ENCODE data around the gene ERC1.

ERC1 gene

GRCh38 chr12:1494856-1495255, 503.8 kb downstream of the ERC1 start:
- Histone ChIP-seq H3K9ac (ENCODE audit: low read length) (no peak overlapping the region), H3K4me3 (ENCODE audit: low read length) (no peak overlapping the region), H4K20me1 (ENCODE audit: insufficient read depth, low read length) (no peaks in the 10 kb centered on the region), H3K4me1 (ENCODE audit: low read length) (no peaks in the 10 kb centered on the region), H3K79me2 (ENCODE audit: low read length) (no peaks in the 10 kb centered on the region), H3K9me3 (replicated peaks; ENCODE audit: insufficient read depth, low read length) (no peaks in the 10 kb centered on the region), H3F3A (ENCODE audit: insufficient read depth, low read length) (no peaks in the 10 kb centered on the region), H3K27me3 (replicated peaks; ENCODE audit: insufficient read depth, low read length) (no peaks in the 10 kb centered on the region), H2AFZ (ENCODE audit: low read length) (no peak overlapping the region), H3K36me3 (replicated peaks; ENCODE audit: insufficient read depth, low read length) (no peaks in the 10 kb centered on the region), H3K4me2 (ENCODE audit: low read depth, low read length) (no peak overlapping the region), H3K27ac (ENCODE audit: low read length) (no peak overlapping the region), H3K9me2 (replicated peaks; ENCODE audit: insufficient read depth, low read length) (no peaks in the 10 kb centered on the region)
- TF ChIP-seq CTCF (IDR thresholded peaks at IDR 0.05; ENCODE audit: low read length) (no peak), EZH2phosphoT487 (IDR thresholded peaks at IDR 0.05; ENCODE audit: low read length) (no peak), EZH2 (optimal IDR thresholded peaks at IDR 0.05; ENCODE audit: low read depth, low read length) (no peak)
- no peak for DNase-seq

- Histone ChIP-seq H3K4me1 (ENCODE audit: low read length) (no peaks in the 10 kb centered on the region), H3F3A (ENCODE audit: insufficient read depth, low read length) (no peaks in the 10 kb centered on the region), H3K9ac (ENCODE audit: low read length) (no peak overlapping the region), H4K20me1 (ENCODE audit: insufficient read depth, low read length) (no peaks in the 10 kb centered on the region), H3K27me3 (replicated peaks; ENCODE audit: insufficient read depth, low read length) (no peaks in the 10 kb centered on the region), H2AFZ (ENCODE audit: low read length) (no peak overlapping the region), H3K4me2 (ENCODE audit: low read depth, low read length) (no peak overlapping the region), H3K27ac (ENCODE audit: low read length) (no peak overlapping the region), H3K9me3 (replicated peaks; ENCODE audit: insufficient read depth, low read length) (no peaks in the 10 kb centered on the region), H3K4me3 (ENCODE audit: low read length) (no peak overlapping the region), H3K9me2 (replicated peaks; ENCODE audit: insufficient read depth, low read length) (no peaks in the 10 kb centered on the region), H3K79me2 (ENCODE audit: low read length) (no peaks in the 10 kb centered on the region), H3K36me3 (replicated peaks; ENCODE audit: insufficient read depth, low read length) (no peaks in the 10 kb centered on the region)
- no peak for TF ChIP-seq EZH2phosphoT487 (IDR thresholded peaks at IDR 0.05; ENCODE audit: low read length)
- TF ChIP-seq CTCF (IDR thresholded peaks at IDR 0.05; ENCODE audit: low read length), result no peak
- TF ChIP-seq EZH2 (optimal IDR thresholded peaks at IDR 0.05; ENCODE audit: low read depth, low read length), result no peak
- no peak for DNase-seq
Measured at GRCh38 chr12:1496162-1496900, 505.3 kb downstream of the ERC1 start.

GRCh38 chr12:1497161-1497560, 506.1 kb downstream of the ERC1 start:
- Histone ChIP-seq H3K79me2 (ENCODE audit: low read length) (no peaks in the 10 kb centered on the region), H3K4me3 (ENCODE audit: low read length) (no peak overlapping the region), H3K36me3 (replicated peaks; ENCODE audit: insufficient read depth, low read length) (no peaks in the 10 kb centered on the region), H3K4me1 (ENCODE audit: low read length) (no peaks in the 10 kb centered on the region), H3K27ac (ENCODE audit: low read length) (no peak overlapping the region), H3F3A (ENCODE audit: insufficient read depth, low read length) (no peaks in the 10 kb centered on the region), H3K27me3 (replicated peaks; ENCODE audit: insufficient read depth, low read length) (no peaks in the 10 kb centered on the region), H3K4me2 (ENCODE audit: low read depth, low read length) (no peak overlapping the region), H2AFZ (ENCODE audit: low read length) (no peak overlapping the region), H3K9ac (ENCODE audit: low read length) (no peak overlapping the region), H4K20me1 (ENCODE audit: insufficient read depth, low read length) (no peaks in the 10 kb centered on the region), H3K9me3 (replicated peaks; ENCODE audit: insufficient read depth, low read length) (no peaks in the 10 kb centered on the region), H3K9me2 (replicated peaks; ENCODE audit: insufficient read depth, low read length) (no peaks in the 10 kb centered on the region)
- no peak for TF ChIP-seq EZH2 (optimal IDR thresholded peaks at IDR 0.05; ENCODE audit: low read depth, low read length)
- TF ChIP-seq CTCF (IDR thresholded peaks at IDR 0.05; ENCODE audit: low read length), result no peak
- TF ChIP-seq EZH2phosphoT487 (IDR thresholded peaks at IDR 0.05; ENCODE audit: low read length), result no peak
- DNase-seq, result no peak

Measured in MM.1S (cell line).